HT1080 (cell line): Measurements from ENCODE around the gene TRPV5. TPM values are rescaled to one million over a fixed set of nuclear protein-coding genes. Genes with fewer than 3 reads are reported as not detected.

Source experiments
- DNase-seq: peaks from one replicate; pipeline ENCODE4 v3.0.0-alpha.2; 2015; ENCODE audit warnings: low read depth
- total RNA-seq: library from RNA; depleted of rRNA; stranded (reverse); fragments of >200 nt; shearing (Covaris generic); gene quantifications from 2 replicates; pipeline ENCODE4 v1.2.3, GENCODE V29; 2014

The TRPV5 gene
- total RNA-seq, 1 experiment from 2014 or later = not detected

DNA sequence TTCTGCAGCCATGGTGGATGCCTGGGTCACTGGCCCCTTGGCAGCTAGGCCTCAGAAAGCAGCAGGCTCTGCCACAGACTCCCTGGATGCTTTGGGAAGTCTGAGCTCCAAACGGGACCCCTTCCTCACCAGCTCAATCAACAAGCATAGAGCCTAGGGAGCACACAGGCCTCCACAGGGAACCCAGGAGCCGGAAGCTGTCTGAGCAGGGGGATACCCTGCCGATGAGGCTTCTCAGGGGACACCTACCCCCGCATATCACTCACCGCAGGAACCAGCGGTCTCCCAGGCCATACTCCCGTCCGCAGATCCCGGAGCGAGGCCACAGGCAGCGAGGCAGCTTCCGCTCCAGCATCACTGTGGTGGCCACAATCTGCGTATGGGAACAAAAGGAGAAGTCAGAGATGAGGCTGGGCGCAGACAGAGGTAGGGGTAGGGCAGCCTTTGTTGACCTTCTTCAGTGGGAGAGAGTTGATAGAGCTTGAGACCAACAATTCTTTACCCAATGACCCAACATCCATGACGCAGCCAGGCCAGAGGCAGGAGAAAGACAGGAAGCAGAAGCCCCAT lies 61.4 kb downstream of the TRPV5 start:
- DNase-seq = no peak

DNA sequence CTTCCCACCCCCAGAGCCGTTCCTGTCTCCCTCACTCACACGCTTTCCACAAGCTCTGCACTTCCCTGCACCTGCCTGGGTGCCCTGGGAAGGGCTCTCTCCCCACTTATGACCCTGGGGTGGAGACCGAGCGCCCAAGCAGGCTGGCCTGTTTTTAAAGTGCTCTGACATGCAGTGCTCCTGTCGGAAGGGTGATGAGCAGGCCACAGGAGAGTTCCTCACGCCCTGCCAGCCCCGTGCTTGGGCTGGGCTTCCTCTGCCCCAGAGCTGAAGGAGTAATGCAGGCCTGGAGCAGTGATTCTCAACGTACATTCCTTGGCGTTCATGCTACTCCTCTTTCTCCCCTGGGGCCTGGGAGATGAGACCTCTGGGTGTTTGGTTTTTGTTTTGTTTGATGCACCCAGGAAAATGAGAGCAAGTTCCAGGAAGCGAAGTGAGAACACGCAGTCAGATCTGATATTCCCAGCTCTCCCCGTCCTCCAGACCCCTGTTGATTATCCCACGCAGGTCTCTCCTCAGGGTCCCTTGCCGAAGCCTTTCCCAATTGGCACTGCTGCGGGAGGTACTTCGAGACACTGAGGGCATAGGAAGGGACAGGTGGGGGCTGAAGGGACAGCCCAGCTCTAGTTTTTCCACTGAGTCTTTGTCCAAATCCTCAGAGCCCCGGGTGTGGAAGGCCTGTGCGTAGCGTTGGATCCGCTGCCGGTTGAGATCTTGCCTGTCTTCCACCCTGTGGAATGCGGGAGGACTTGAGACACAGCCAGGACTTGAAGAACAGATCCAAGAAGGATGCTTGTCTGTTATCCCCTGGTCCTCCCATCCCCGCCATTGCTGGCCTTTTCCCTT lies 62.1 kb downstream of the TRPV5 start:
- DNase-seq = no peak

DNA sequence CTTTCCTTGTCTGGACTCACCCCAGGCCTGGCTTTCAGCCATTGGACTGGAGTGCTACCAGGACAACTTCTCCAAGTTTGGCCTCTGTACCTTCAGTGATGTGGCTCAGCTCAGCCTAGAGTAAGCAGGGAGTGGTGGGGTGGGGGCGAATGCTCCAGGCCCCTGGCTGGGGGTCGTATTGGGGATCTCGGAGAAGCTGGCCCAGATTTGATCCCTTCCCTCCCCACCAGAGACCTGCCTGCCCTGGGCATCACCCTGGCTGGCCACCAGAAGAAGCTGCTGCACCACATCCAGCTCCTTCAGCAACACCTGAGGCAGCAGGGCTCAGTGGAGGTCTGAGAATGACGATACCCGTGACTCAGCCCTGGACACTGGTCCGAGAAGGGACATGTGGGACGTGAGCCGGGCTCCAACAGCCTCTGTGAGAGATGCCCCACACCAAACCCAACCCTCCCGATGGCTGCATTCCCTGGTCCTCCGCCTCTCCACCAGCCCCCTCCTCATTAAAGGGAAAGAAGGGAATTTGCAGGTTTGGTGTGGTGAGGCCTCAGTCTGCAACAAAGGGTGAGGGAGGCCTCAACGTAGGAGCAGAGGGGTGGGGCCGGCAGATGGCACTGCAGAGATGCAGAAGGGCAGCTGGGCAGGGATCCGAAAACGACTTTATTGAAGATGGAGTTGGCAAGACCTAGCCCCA lies 62.8 kb downstream of the TRPV5 start:
- no peak for DNase-seq

DNA sequence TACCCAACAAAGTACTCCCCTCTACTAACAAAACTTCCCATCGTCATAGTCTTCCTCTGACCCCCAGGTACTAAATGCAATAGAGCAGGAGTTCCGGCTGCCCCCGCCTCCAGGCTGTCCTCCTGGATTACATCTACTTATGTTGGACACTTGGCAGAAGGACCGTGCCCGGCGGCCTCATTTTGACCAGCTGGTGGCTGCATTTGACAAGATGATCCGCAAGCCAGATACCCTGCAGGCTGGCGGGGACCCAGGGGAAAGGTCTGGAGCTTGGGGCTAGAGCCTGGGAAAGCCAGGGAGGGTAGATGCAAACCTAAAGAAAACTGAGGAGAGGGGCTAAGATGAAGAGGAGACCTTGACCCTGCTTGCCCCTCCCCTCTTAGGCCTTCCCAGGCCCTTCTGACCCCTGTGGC lies 63.4 kb downstream of the TRPV5 start:
- DNase-seq = no peak

DNA sequence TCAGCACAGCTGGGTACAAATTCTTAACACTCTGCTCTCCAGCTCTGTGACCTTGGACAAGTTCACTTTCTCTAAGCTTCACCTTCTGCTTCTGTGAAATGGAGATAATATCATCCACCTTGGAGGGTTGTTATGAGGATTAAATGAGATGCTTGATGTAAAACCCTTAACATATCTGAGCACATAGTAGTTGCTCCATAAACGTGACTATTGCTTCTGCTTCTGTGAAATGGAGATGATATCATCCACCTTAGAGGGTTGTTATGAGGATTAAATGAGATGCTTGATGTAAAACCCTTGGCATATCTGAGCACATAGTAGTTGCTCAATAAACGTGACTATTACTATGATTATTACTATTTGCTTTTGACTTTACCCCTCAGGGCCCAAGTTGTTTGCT lies 64.1 kb downstream of the TRPV5 start:
- no peak for DNase-seq

DNA sequence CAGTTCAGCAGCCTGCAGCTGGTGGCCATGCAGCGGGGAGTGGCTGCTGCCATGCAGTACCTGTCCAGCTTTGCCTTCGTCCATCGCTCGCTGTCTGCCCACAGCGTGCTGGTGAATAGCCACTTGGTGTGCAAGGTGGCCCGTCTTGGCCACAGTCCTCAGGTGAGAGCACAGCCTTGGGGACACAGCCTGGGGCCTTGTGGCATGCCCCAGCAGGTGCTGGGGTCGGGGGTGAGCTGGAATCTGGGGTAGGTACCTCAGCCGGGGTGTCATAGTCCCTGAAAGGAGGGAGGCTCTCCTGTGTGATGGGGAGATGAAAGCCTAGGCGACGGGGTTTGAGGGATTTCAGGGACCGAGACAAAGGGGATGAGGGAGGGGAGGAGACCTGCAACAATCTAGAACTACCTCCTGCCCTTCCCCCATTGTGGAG lies 64.5 kb downstream of the TRPV5 start:
- DNase-seq = no peak

DNA sequence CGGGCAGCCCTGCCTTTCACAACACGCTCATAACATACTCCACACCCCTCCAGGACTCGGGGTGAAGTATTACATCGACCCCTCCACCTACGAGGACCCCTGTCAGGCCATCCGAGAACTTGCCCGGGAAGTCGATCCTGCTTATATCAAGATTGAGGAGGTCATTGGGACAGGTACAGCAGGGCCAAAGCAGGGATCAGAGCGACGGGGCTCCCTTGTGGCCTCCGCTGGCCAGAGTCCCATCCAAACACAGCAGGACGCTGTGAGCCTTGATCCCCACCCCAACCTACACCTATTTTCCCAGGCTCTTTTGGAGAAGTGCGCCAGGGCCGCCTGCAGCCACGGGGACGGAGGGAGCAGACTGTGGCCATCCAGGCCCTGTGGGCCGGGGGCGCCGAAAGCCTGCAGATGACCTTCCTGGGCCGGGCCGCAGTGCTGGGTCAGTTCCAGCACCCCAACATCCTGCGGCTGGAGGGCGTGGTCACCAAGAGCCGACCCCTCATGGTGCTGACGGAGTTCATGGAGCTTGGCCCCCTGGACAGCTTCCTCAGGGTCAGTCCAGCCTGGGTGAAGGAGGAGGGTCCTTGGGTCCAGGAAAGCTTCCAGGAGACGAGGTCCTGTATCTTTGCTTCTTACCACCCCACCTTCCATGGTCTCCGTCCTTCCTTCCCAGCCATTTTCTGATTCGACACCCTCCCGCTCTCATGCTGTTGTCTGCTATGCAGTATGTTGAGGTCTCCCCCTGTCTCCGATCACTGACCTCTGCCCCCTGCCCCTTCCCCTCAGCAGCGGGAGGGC lies 65.2 kb downstream of the TRPV5 start:
- DNase-seq = no peak

DNA sequence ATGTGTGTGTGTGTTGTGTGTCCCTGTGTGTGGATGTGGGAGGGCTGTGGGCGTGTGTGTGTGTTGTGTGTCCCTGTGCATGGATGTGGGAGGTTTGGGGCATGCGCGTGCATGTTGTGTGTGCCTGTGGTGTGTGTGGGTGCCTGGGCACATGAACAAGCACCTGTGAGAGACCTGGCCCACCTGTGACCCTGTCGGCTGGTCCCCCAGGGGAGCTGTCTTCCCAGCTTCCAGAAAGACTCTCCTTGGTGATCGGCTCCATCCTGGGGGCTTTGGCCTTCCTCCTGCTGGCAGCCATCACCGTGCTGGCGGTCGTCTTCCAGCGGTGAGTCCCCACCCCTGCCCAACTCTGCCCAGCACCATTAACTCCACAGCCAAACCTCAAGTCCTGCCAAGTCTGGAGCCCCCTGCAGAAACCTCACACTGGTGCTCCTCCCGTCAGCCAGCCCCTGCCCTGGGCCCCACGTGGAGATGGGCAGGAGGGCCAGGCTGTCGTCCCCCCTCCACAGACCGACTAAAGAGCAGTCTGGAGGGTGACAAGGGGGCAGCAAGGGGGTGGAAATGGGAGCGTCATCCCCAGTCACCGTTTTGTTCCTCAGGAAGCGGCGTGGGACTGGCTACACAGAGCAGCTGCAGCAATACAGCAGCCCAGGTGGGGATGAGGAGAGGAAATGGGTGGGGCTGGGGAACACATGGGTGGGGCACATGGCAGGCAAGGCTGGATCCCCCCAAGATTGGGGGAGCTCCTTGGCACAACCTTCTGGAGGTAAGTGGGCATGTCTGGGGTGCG lies 66.0 kb downstream of the TRPV5 start:
- DNase-seq = no peak

DNA sequence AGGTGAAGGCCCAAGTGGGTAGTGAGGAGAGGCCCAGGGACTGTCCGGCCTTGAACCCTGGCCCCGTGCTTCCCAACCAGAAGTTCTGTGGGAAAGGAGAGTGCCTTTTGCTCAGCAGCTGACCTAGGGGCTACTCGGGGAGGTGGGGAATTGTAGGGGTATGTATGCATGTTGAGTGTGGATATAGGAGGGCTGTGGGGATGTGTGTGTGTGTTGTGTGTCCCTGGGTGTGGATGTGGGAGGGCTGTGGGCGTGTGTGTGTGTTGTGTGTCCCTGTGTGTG lies 66.5 kb downstream of the TRPV5 start:
- no peak for DNase-seq

DNA sequence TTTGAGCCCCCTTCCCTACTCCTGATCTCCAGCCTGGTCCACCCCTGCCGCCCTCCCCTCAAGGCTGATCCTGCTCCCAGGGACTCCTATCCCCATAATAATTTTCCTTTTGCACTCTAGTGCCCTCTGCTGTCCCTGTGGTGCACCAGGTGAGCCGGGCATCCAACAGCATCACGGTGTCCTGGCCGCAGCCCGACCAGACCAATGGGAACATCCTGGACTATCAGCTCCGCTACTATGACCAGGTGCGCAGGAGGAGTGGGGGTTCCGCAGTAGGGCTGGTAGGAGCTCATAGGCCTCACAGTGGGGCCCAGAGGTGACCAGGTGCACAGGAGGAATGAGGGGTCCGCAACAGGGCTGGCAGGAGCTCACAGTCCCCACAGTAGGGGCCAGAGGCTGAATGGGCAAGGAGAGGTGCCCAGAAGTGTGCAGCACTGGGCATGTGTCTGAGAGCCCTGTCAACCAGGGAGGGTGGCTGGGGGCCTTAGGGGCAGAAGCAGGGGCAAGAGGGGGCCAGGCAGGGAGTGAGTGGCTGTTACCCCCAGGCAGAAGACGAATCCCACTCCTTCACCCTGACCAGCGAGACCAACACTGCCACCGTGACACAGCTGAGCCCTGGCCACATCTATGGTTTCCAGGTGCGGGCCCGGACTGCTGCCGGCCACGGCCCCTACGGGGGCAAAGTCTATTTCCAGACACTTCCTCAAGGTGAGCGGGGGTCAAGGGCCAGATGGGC lies 67.0 kb downstream of the TRPV5 start:
- DNase-seq = peak; percentile 46

DNA sequence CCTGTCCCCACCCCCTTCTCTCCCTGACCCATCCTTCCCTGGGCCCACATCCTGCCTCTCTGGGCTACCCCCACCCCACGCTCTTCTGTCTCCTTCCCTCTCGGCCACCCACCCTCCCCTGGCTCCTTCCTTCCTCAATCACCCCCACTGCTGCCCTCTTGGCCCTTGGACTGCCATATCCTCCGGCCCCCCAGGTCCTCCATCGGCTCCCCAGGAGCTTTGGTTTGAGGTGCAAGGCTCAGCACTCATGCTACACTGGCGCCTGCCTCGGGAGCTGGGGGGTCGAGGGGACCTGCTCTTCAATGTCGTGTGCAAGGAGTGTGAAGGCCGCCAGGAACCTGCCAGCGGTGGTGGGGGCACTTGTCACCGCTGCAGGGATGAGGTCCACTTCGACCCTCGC lies 67.8 kb downstream of the TRPV5 start:
- DNase-seq = no peak

DNA sequence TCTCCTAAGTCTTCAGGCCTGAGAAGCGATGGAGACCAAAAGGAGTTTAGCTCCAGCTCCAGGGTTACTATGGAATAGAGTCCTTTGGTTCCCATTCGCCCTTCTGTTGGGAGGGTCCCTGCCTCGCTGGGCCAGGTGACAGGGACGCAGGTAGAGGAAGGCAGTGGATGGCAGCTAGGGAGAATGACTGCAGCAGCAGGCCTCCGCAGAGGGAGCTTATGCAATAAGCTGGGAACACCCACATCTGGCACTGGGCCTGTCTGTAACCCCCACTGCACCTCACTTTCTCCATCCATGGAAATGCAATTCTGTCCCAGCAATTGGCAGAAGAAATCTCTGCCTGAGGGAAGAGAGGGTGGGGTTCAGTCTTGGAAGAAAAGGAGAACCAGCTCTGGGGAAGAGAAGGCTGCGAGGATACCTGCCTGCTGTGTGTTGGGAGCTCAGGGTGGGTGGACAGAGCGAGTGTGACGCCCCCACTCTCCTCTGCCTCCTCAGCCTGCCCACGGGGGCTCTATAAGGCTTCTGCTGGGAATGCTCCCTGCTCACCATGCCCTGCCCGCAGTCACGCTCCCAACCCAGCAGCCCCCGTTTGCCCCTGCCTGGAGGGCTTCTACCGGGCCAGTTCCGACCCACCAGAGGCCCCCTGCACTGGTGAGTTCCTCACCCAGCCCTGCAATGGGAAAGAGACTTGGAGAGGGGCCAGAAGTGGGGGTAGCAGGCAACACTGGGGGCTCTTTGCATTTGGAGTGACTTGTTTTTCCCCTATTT lies 68.4 kb downstream of the TRPV5 start:
- DNase-seq = no peak

DNA sequence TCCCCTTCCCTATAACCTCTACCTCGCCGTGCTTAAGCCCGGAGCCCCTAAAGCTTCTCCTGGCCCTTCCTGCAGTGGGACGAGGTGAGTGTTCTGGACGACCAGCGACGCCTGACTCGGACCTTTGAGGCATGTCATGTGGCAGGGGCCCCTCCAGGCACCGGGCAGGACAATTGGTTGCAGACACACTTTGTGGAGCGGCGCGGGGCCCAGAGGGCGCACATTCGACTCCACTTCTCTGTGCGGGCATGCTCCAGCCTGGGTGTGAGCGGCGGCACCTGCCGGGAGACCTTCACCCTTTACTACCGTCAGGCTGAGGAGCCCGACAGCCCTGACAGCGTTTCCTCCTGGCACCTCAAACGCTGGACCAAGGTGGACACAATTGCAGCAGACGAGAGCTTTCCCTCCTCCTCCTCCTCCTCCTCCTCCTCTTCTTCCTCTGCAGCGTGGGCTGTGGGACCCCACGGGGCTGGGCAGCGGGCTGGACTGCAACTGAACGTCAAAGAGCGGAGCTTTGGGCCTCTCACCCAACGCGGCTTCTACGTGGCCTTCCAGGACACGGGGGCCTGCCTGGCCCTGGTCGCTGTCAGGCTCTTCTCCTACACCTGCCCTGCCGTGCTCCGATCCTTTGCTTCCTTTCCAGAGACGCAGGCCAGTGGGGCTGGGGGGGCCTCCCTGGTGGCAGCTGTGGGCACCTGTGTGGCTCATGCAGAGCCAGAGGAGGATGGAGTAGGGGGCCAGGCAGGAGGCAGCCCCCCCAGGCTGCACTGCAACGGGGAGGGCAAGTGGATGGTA lies 69.5 kb downstream of the TRPV5 start:
- no peak for DNase-seq

DNA sequence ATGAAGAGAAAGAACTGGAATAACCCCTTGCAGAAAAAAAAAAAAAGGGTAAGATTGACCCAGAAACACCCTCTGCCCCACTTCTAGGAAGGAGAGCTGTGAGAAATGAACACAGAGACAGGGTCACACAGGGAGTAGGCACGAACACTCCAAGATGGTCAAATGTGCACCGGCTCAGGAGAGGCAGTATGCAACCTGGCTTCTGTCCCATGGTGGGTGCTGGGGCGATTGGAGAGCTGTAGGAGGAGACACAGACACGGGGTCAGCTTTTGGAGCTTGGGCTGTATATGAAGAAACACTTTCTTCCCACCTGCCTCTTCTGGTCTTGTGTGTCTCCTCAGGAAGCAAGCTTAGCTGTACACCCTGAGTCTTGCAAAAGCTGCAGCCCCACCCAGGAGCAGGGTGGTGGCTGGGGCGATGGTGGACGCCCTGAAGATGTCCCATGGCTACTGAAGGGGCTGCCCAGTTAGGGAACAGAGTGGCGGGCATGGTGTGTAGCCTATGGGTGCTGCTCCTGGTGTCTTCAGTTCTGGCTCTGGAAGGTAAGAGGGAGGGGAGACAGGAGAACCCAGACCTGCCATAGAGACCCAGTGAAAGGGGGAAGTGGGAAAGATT lies 70.7 kb downstream of the TRPV5 start:
- DNase-seq = no peak

DNA sequence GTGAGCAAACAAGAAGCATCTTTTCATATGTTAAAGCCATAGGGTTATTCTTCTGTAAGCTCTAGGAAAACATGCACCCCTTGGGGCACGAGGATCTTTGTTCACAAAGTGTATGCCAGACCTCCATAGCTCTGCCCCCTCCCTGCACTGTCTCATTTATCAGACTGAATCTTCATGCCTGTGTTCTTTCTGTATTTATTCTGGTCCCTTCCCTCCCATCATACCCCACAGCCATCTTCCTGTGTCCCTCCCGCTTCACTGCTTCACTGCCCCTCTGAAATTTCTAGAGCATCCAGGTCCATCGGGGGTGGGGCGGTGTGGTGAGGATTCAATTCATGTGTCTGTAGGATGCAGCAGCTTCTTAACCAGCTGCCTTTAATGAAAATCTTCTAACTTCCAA lies 71.2 kb downstream of the TRPV5 start:
- no peak for DNase-seq

DNA sequence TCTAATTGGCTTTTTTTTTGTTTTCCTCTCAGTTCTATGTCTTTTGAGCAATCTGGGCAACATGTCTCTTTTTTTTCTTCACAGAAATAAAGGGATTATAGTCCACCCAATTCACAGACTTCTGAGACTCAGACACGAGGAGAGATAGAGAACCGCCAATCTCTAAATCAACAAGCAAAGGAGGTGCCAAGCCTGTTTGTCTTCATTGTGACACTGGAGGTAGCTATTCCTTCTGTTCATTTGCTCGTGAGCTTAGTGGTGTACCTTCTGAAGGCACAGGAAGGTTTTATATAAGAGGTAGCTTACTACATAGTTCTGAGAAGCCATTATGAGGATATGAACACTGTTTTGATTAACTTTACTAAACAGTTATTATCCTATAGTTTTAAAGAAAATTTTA lies 72.6 kb downstream of the TRPV5 start:
- DNase-seq = no peak

DNA sequence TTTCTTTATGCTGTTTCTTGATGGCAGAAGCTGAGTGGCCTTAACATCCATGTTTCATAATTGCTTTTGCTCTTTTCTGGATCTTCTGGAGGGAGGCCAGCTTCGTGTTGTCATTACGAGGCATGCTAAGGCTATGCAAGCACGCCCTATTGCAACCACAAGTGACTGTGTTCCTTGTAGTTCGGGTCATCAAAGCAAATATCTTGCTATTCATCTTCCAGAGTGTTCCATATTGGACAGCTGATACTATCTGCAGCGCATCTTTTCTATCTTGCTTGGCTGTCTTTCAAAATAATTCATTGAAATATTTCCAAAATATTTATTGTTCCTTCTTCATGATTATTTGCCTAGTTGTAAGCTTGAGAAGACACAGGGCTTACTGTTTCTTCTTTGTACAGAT lies 73.7 kb downstream of the TRPV5 start:
- DNase-seq = no peak

DNA sequence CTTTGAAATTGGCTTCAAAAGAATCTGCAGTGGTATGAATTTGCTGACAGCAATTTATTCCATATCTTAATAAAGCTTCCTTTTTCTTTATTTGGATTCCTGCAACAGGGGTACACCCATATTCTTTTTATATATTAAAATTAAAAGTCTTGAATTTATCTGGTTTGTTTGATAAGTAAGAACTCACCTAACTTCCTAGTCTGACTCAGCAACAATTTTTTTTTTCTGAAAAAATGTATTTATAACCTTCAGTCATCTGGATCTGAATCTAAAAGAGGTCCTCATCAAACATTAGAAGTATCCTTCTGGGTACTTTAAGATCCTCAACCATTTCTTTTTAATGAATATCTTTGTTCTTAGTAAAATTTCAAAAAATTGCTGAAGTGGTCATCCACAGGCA lies 74.1 kb downstream of the TRPV5 start:
- no peak for DNase-seq
